Measurements from ENCODE around the gene GPR132. TPM values are rescaled to one million over a fixed set of nuclear protein-coding genes. Genes with fewer than 3 reads are reported as not detected.

The GPR132 gene
- polyA plus RNA-seq, 1 donor (not counting 4 experiments of a cell fraction or from before 2014, with no cell fraction given) = not detected

- Histone ChIP-seq H3K9ac (ENCODE audit: control insufficient read depth, extremely low read depth, insufficient read depth, low read length) (no peak overlapping the region), H3K4me3 (ENCODE audit: control insufficient read depth in 2 of 3, extremely low read depth in 1 of 3, insufficient read depth in 2 of 3, low read depth in 1 of 3, low read length in 3 of 3) (no peak overlapping the region), H3K4me1 (ENCODE audit: control insufficient read depth, extremely low read depth, insufficient read depth, low read length) (peaks cover 47% of the 10 kb centered on the region), H3K27ac (ENCODE audit: control insufficient read depth, insufficient read depth, low read length) (no peak overlapping the region), H3K4me2 (ENCODE audit: control insufficient read depth, extremely low read depth, insufficient read depth, low read depth, low read length) (peak overlapping the region; percentile 82), H4K20me1 (ENCODE audit: control insufficient read depth, extremely low read depth, insufficient read depth, low read length) (no peaks in the 10 kb centered on the region), H3K9me1 (ENCODE audit: control insufficient read depth, extremely low read depth, insufficient read depth, low read length) (no peaks in the 10 kb centered on the region), H3K27me3 (ENCODE audit: control insufficient read depth, extremely low read depth, insufficient read depth, low read length) (peaks cover 4% of the 10 kb centered on the region), H2AFZ (ENCODE audit: control insufficient read depth, low read length) (no peak overlapping the region), H3K36me3 (ENCODE audit: control insufficient read depth in 2 of 2, extremely low read depth in 1 of 2, insufficient read depth in 2 of 2, low read length in 2 of 2) (no peaks in the 10 kb centered on the region), H3K79me2 (ENCODE audit: control insufficient read depth, insufficient read depth, low read length) (no peaks in the 10 kb centered on the region), H3K9me3 (ENCODE audit: control insufficient read depth, low read depth, low read length) (no peaks in the 10 kb centered on the region)
- DNase-seq (ENCODE audit: low read depth, low spot score) = no peak
- dilution Hi-C loops (cut with MboI; ENCODE audit: extremely low pct_ligation_motif_present, low sequenced_read_pairs) = no loop called here
- TF ChIP-seq CTCF (optimal IDR thresholded peaks at IDR 0.05 in 1 of 3, IDR thresholded peaks at IDR 0.05 in 1 of 3, conservative IDR thresholded peaks at IDR 0.05 in 1 of 3; ENCODE audit: extremely low read depth in 1 of 3, insufficient read depth in 2 of 3, low read length in 3 of 3) (peak in 2 of 3 experiments; percentile 97 to 98), EZH2 (IDR thresholded peaks at IDR 0.05; ENCODE audit: low read length) (no peak)
- peak; percentile 61 for FAIRE-seq
These were observed 25.3 kb upstream of the GPR132 start for GRCh38 chr14:105090493-105091053.

- DNase-seq (ENCODE audit: low read depth, low spot score) (no peak), FAIRE-seq (no peak)
- Histone ChIP-seq H3K9ac (ENCODE audit: control insufficient read depth, extremely low read depth, insufficient read depth, low read length) (no peak overlapping the region), H3K79me2 (ENCODE audit: control insufficient read depth, insufficient read depth, low read length) (no peaks in the 10 kb centered on the region), H3K4me3 (ENCODE audit: control insufficient read depth in 2 of 3, extremely low read depth in 1 of 3, insufficient read depth in 2 of 3, low read depth in 1 of 3, low read length in 3 of 3) (no peak overlapping the region), H3K27me3 (ENCODE audit: control insufficient read depth, extremely low read depth, insufficient read depth, low read length) (peaks cover 4% of the 10 kb centered on the region), H3K9me1 (ENCODE audit: control insufficient read depth, extremely low read depth, insufficient read depth, low read length) (no peaks in the 10 kb centered on the region), H4K20me1 (ENCODE audit: control insufficient read depth, extremely low read depth, insufficient read depth, low read length) (no peaks in the 10 kb centered on the region), H3K27ac (ENCODE audit: control insufficient read depth, insufficient read depth, low read length) (no peak overlapping the region), H3K4me2 (ENCODE audit: control insufficient read depth, extremely low read depth, insufficient read depth, low read depth, low read length) (no peak overlapping the region), H3K4me1 (ENCODE audit: control insufficient read depth, extremely low read depth, insufficient read depth, low read length) (peaks cover 47% of the 10 kb centered on the region), H3K36me3 (ENCODE audit: control insufficient read depth in 2 of 2, extremely low read depth in 1 of 2, insufficient read depth in 2 of 2, low read length in 2 of 2) (no peaks in the 10 kb centered on the region), H2AFZ (ENCODE audit: control insufficient read depth, low read length) (no peak overlapping the region), H3K9me3 (ENCODE audit: control insufficient read depth, low read depth, low read length) (no peaks in the 10 kb centered on the region)
- dilution Hi-C loops (cut with MboI; ENCODE audit: extremely low pct_ligation_motif_present, low sequenced_read_pairs) = no loop called here
- TF ChIP-seq CTCF (optimal IDR thresholded peaks at IDR 0.05 in 1 of 3, IDR thresholded peaks at IDR 0.05 in 1 of 3, conservative IDR thresholded peaks at IDR 0.05 in 1 of 3; ENCODE audit: extremely low read depth in 1 of 3, insufficient read depth in 2 of 3, low read length in 3 of 3) = no peak
- no peak for TF ChIP-seq EZH2 (IDR thresholded peaks at IDR 0.05; ENCODE audit: low read length)
These were observed 24.7 kb upstream of the GPR132 start for GRCh38 chr14:105089746-105090492.
